Amygdala (tissue), 56 donors: ENCODE data around the gene TAAR6.
"Not testable (repeated sequence)": the region's sequence is repeated elsewhere in the genome, so short reads cannot be mapped to it uniquely, and the experiment has no call there.

Experiments
- DNase-seq, 56 donors: peaks; one replicate each; lab custom pipeline; 2025; lab: John Stamatoyannopoulos, UW

The TAAR6 gene

GRCh38 chr6:132570221-132570777 lies at the start of gene TAAR6:
Gene TAAR6 (plus strand): TSS chr6:132570322. CDS start chr6:132570322, 0 bp downstream.
- DNase-seq, result peak in 43 of 56 donors; percentile 3 to 73 (median 30)

GRCh38 chr6:132520953-132521352 lies 49.2 kb upstream of the TAAR6 start:
- no peak for DNase-seq

- DNase-seq, result no peak
Observed at GRCh38 chr6:132524646-132525045, 45.5 kb upstream of the TAAR6 start.

- DNase-seq, result no peak
Observed at GRCh38 chr6:132525866-132526265, 44.3 kb upstream of the TAAR6 start.

- DNase-seq, result no peak
Observed at GRCh38 chr6:132526461-132526860, 43.7 kb upstream of the TAAR6 start.

- no peak for DNase-seq
Observed at GRCh38 chr6:132527791-132528190, 42.3 kb upstream of the TAAR6 start.

- peak in 36 of 56 donors; percentile 4 to 74 (median 27) for DNase-seq
Observed at GRCh38 chr6:132530293-132530974, 39.7 kb upstream of the TAAR6 start.

- not testable (repeated sequence) for DNase-seq
Observed at GRCh38 chr6:132534546-132534945, 35.6 kb upstream of the TAAR6 start.

- no peak for DNase-seq
Observed at GRCh38 chr6:132537145-132537544, 33.0 kb upstream of the TAAR6 start.

GRCh38 chr6:132537977-132538376 lies 32.1 kb upstream of the TAAR6 start, which contains the start of gene TAAR9:
Gene TAAR9 (plus strand): TSS chr6:132538277. CDS start chr6:132538290, 13 bp downstream.
- no peak for DNase-seq

- no peak for DNase-seq
Observed at GRCh38 chr6:132544826-132545225, 25.3 kb upstream of the TAAR6 start.

- DNase-seq, result no peak
Observed at GRCh38 chr6:132548746-132549463, 21.2 kb upstream of the TAAR6 start.

GRCh38 chr6:132551214-132551613 lies 18.9 kb upstream of the TAAR6 start:
- DNase-seq, result no peak

- no peak for DNase-seq
Observed at GRCh38 chr6:132552372-132552771, 17.8 kb upstream of the TAAR6 start, which contains the start of gene TAAR8. Gene TAAR8 (plus strand): TSS chr6:132552672. CDS start chr6:132552693, 21 bp downstream.

- not testable (repeated sequence) for DNase-seq
Observed at GRCh38 chr6:132560087-132560486, 10.0 kb upstream of the TAAR6 start.

GRCh38 chr6:132566404-132566803 lies 3.7 kb upstream of the TAAR6 start:
- no peak for DNase-seq

GRCh38 chr6:132567566-132567965 lies 2.6 kb upstream of the TAAR6 start:
- no peak for DNase-seq

GRCh38 chr6:132568611-132569010 lies 1.5 kb upstream of the TAAR6 start:
- DNase-seq, result no peak

GRCh38 chr6:132569170-132569569 lies 952 bp upstream of the TAAR6 start:
- DNase-seq, result peak in 40 of 56 donors; percentile 1 to 84 (median 29)

GRCh38 chr6:132571774-132572173 lies 1.7 kb downstream of the TAAR6 start:
- no peak for DNase-seq

- no peak for DNase-seq
Observed at GRCh38 chr6:132584698-132585097, 14.6 kb downstream of the TAAR6 start.
